Lower leg skin (tissue), 4 donors: ENCODE results near the gene ZFP36. TPM values are rescaled to one million over a fixed set of nuclear protein-coding genes. Genes with fewer than 3 reads are reported as not detected.

ENCODE experiments used
- DNase-seq, 2 donors: peaks; one replicate each; pipeline ENCODE4 v3.0.0-alpha.2; 2019; ENCODE audit warnings: low spot score in 2 of 2
- H3K4me3 ChIP-seq: fragments of 200-600 bp; sonication (generic); 2 replicates; pipeline ENCODE4 v1.5.1; 2017; ENCODE audit warnings: mild to moderate bottlenecking, low read depth; ENCODE audit not compliant: poor library complexity, severe bottlenecking
- CTCF ChIP-seq, 3 donors: fragments of 450-650 bp; IDR thresholded peaks; one replicate each; pipeline ENCODE4 v1.5.1; 2016; ENCODE audit warnings: antibody characterized with exemption in 3 of 3, mild to moderate bottlenecking in 3 of 3, moderate library complexity in 2 of 3
- POLR2A ChIP-seq, 2 donors: fragments of 450-650 bp; IDR thresholded peaks; one replicate each; pipeline ENCODE4 v1.6.1; 2016 to 2017; ENCODE audit warnings: antibody characterized with exemption in 2 of 2, mild to moderate bottlenecking in 1 of 2, moderate library complexity in 1 of 2
- WGBS, 2 donors: methylation state at CpG; one replicate each; pipeline ENCODE4 v1.1.5; 2018; 5-methylcytosine and 5-hydroxymethylcytosine counted together
- intact Hi-C: fragments of 100-400 bp; cut with DNase I; formaldehyde crosslinking; loops from one replicate; pipeline ENCODE4 v1.15.0; 2023; ENCODE audit warnings: low total_unique reads
- total RNA-seq, 4 donors: library from RNA; depleted of rRNA; stranded (reverse); fragments of >200 nt; gene quantifications; one replicate each; pipeline ENCODE4 v1.1.0, GENCODE V29; 2016

ZFP36 gene
- total RNA-seq, 4 donors from 2014 or later, result 170 to 536 (median 280) TPM

- DNase-seq, result peak in 1 of 2 donors; percentile 83
- WGBS, 2 donors, result 64 to 65% methylated on average over 13 of the region's 13 CpGs
- TF ChIP-seq CTCF (IDR thresholded peaks at IDR 0.05) (no peak), POLR2A (IDR thresholded peaks at IDR 0.05) (no peak)
- H3K4me3 ChIP-seq, result no peak overlapping the region
- intact Hi-C loops, result no loop called here
Measured at GRCh38 chr19:39389631-39390414, 16.8 kb upstream of the ZFP36 start.

- no peak for TF ChIP-seq POLR2A (IDR thresholded peaks at IDR 0.05)
- intact Hi-C loops, result no loop called here
- DNase-seq, result peak in 1 of 2 donors; percentile 76
- 0% methylated on average over 7 to 10 of the region's 10 CpGs for WGBS, 2 donors
- H3K4me3 ChIP-seq, result peak overlapping the region; percentile 89
Measured at GRCh38 chr19:39390451-39390750, 16.2 kb upstream of the ZFP36 start.

GRCh38 chr19:39390751-39391437 is 15.8 kb upstream of the ZFP36 start, which contains the start of the genes MED29 and PAF1:
TSS of gene MED29 (plus strand) at chr19:39391378. CDS start at chr19:39391423, 45 bp downstream.
TSS of gene PAF1 (minus strand) at chr19:39391106. CDS start at chr19:39390864, 242 bp downstream.
- intact Hi-C loops, result no loop called here
- DNase-seq, result peak; percentile 99
- peak in 1 of 2 donors; percentile 40 for TF ChIP-seq POLR2A (IDR thresholded peaks at IDR 0.05)
- no peak for TF ChIP-seq CTCF (IDR thresholded peaks at IDR 0.05)
- WGBS, 2 donors, result 0% methylated on average over 60 of the region's 60 CpGs
- peak within 1 kb of the TSS; percentile 89 for H3K4me3 ChIP-seq

GRCh38 chr19:39397360-39398296 is 9.0 kb upstream of the ZFP36 start:
- H3K4me3 ChIP-seq, result no peak overlapping the region
- WGBS, 2 donors, result 21 to 23% methylated on average over 12 to 14 of the region's 17 CpGs
- TF ChIP-seq POLR2A (IDR thresholded peaks at IDR 0.05) (no peak), CTCF (IDR thresholded peaks at IDR 0.05) (peak in 1 of 3 donors; percentile 97)
- intact Hi-C loops, result no loop called here
- DNase-seq, result peak; percentile 92 to 98

- intact Hi-C loops, result no loop called here
- no peak overlapping the region for H3K4me3 ChIP-seq
- 20 to 31% methylated on average over 10 to 11 of the region's 11 CpGs for WGBS, 2 donors
- DNase-seq, result peak; percentile 91 to 97
- TF ChIP-seq CTCF (IDR thresholded peaks at IDR 0.05) (no peak), POLR2A (IDR thresholded peaks at IDR 0.05) (no peak)
Measured at GRCh38 chr19:39398297-39398864, 8.3 kb upstream of the ZFP36 start.
